ENCODE measurements around the gene AXIN1. TPM values are rescaled to one million over a fixed set of nuclear protein-coding genes. Genes with fewer than 3 reads are reported as not detected.
"Not testable (repeated sequence)": the region's sequence is repeated elsewhere in the genome, so short reads cannot be mapped to it uniquely, and the experiment has no call there.

The AXIN1 gene
- total RNA-seq, 1 donor from 2014 or later, result 23.4 TPM

DNA sequence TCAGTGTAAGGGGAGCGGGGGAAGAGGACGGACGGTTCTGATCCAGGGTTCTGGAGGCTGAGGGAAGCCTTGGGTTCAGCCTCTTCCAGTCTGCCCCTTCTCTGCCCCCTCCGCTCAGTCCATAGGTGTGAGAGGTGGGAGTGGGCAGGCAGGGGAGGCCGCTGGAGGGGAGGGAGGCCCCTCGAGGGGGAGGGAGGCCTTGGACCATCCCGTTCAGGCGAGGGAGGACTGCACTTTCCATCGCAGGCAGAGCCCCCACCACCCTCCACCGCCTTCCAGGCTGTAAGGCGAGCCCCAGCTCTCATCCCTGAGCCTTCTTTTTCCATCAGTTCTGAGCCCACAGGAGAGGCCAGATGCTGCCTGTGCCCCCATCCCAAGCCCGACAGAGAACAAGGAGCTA, 4.2 kb upstream of the AXIN1 start:
- intact Hi-C loops (cut with micrococcal nuclease), result no loop called here

DNA sequence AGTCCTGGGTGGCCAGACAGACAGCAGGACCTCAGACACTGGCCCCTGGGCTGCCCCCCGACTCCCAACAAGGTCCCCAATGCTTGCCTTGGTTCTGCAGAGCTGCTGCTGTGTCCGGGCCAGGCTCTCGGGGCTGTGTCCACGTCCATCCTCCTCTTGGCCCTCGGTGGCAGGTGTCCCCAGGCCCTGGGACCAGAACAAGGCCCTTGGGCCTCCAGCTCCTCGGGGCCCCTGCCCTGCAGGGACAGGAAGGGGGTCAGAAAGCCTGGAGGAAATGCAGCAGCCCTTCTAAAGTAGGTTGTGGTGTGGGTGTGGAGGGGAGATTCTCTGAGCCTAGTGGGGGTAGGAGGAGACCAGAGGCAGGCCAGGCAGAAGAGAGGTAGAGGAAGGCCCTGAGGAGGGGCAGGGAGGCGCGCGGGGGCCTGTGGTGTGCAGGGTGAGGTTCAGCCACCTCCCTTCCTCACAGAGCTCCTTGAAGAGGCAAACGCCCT, 2.5 kb upstream of the AXIN1 start:
- intact Hi-C loops (cut with micrococcal nuclease), result no loop called here

DNA sequence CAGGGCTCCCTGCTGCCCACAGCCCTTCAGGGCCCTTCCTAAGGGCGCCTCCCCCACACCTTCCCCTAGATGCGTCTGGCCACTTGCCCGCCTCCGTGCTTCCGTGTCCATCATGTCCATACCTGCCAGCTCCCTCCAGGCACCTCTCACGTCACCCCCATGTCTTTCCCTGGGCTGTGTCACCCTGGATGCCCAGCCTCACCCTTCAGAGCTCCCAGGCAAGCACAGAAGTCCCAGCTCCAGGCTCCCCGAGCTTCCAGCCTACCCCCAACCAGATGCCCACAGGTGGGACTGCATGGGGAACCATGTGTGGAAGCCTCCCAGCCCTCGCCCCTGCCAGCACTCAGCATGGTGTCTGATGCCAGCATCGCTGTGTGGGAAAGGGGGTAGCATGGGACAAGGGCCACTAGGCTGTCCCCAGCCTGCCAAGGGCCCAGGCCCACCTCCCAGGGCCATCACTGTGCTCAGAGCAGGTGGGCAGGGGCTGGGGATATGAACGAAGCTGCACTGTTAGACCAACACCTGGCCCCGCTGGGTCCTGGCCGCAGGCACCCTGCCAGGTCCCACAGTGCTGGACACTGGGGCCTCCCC, 1.9 kb upstream of the AXIN1 start:
- intact Hi-C loops (cut with micrococcal nuclease), result no loop called here

DNA sequence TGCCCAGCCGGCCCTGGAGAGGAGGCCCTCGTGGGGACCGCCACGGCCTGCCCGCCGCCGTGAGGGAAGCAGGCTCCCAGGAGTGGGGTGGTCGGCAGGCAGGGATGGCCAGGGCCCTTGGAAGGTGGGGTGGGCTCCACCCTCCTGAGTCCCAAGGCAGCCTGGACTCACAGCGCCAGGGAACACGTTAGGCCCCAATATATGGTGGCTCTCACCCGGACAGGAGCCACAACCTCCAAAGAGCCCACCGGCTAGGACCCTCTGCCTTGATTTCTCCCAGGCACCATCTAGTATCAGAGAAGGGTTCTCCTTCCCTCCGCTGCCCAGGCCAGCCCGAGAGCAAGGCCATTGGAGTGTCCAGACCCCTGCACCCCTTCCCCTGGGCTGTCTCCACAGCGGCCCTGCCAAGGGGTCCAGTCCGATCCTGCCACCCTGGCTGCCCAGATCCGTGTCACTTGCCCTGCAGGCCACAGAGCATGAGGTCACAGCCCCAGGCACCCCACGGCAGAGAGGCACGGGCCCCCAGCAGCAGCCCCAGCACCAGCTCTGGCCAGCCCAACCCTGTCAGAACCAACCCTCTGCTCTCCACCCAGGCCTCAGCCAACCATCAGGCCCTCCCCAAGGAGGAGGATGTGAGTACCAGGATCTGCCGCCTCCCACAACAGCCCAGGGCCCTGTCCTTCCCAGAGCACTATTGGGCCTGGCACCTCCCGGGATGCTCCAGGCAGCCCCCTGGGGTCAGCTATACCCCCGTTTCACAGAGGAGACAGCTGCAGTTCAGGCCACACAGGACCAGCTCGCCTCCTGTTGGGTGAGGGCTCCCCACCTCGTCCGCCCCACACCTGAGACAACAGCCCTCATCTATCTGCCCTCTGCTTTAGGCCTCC, 1.1 kb upstream of the AXIN1 start:
- intact Hi-C loops (cut with micrococcal nuclease), result loop anchor here (1.0 to 2.0 kb wide), 6 partner anchors 17 to 300 kb away; partner anchors contain the start of genes FAM234A, LUC7L, MRPL28 and POLR3K

DNA sequence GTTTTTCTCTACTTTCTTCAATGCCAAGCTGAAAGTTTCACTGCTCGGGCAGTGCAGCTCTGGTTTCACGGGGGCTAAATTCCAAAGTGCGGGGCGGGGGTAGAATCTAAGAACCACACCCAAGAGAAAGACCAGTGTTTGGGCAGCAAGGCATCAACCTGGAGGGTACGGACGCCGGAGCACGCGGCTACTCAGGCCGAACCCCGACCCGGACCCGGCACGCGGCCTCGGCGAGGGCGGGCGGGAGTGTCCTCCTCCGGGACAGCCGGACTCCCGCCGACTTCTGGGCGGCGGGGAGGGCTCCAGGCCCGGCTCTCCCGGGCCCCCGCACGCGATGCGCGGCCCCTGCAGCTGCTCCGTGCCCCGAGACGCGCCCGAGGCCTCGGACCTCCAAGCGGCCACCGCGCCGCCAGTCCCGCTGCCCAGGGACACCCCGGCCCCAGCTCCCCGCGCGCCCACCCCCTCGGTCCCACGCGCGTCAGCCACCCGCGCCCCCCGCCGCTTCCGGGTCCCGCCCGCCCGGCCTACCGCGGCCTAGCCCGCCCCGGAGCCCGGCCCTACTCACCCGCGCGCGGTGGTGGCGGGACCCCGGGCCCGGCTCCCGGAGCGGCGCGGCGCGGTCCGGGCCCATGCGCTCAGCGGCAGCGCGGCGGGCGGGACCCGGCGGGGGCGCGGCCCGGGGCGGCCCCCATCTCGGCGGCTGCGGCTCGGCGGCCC, 561 bp downstream of the AXIN1 start:
- intact Hi-C loops (cut with micrococcal nuclease), result loop anchor here (1.0 to 2.0 kb wide), 5 partner anchors 29 to 332 kb away; partner anchors contain the start of genes JMJD8, NPRL3 and PGAP6

DNA sequence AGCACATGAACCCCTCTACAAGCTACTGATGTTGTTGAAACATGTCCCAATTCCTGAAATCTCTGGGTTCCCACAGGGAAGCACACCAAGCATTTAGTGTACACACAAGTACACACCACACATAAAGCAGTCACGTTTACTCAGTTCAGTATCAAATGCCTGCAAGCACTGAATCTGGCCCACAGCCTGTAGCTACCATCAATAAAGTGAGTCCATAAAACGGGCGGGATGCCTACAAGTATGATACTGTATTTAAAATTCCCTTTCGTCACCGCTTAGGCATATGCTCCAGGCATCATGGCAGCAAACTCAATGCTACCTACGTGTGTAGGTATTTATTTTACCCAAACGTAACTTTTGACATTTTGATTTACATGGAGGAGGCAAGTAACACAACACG, 2.3 kb downstream of the AXIN1 start:
- intact Hi-C loops (cut with micrococcal nuclease), result no loop called here

DNA sequence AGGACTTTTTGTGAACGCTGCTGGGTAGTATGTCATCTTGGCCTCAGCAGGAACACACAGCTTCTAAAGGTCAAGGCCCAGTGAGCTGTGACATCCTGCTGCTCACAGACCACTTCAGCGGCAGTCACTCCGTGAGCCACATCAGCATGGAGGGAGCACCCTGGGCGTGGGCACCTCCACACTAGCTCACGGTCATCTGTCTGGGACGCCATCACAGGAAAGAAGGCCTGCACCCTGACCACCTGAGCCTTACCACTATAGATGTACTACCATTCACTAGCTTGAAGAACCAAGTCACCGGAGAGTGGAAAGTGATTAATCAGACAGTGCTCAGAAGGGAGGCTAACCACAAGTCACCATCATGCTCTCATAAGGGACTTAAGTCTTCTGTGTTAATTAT, 3.3 kb downstream of the AXIN1 start:
- intact Hi-C loops (cut with micrococcal nuclease), result no loop called here

DNA sequence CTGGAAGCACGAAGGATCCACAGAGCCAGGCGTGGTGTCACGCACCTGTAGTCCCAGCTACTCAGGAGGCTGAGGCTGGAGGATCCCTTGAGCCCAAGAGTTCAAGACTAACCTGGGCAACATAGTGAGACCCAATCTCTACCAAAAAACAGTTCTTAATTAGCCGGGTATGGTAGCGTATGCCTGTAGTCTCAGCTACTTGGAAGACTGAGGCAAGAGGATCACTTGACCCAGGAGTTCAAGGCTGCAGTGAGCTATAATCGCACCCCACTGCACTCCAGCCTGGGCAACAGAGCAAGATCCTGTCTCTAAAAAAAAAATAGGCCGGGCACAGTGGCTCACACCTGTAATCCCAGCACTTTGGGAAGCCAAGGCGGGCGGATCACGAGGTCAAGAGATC, 4.0 kb downstream of the AXIN1 start:
- intact Hi-C loops (cut with micrococcal nuclease), result not testable (repeated sequence)

DNA sequence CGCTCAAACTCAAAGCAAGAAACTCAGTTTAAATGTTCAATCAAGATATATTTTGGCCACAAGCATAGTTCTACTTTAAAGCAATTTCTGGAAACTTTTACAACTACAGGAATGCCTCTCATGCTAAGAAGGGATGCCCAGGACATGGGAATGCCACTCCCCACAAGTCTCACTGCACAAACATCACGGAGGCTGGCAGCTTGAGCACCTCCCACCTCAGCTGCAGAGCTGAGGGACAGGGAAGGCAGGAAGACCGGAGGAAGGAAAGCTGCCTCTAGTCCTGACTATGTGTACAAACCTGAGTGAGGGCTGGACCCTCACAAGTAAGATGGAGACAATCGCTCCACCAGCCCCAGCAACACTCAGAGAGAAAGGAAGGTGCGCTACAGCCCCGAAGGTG, 5.3 kb downstream of the AXIN1 start:
- intact Hi-C loops (cut with micrococcal nuclease), result no loop called here

DNA sequence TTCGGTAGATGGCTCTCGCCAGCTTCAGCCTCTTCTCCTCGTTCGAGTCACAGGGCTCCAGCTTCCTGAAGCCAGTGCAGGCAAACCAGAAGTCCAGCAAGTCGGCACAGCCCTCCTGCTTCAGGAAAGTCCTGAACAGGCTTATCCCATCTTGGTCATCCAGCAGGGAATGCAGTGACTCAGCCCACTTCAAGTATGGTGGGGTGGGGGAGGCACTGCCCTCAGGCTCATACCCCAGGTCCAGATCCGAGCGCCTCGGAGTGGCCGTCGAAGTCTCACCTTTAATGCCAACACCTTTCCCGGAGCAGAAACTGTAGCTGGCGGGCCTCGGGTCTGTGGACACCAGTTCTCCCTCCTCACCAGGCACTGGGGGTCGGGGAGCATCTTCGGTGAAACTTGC, 5.9 kb downstream of the AXIN1 start:
- intact Hi-C loops (cut with micrococcal nuclease), result no loop called here

DNA sequence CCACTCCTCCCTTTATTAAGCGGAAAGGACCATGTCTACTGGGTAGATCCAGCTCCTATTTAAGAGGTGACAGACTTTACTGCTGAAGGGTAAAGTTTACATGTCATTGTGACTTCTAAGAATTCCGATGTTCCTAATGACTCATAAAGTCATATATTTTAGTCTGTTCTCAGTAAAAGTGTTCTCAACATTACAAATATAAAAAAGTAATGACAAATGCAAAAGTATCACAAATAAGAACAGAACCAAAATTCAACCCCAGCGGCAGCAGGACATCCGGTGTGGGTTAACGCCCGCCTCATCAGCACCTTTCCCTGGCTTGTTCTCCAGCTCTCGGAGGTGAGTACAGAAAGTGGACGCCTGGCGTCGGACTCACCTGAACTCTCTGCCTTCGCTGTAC, 6.8 kb downstream of the AXIN1 start:
- intact Hi-C loops (cut with micrococcal nuclease), result no loop called here

DNA sequence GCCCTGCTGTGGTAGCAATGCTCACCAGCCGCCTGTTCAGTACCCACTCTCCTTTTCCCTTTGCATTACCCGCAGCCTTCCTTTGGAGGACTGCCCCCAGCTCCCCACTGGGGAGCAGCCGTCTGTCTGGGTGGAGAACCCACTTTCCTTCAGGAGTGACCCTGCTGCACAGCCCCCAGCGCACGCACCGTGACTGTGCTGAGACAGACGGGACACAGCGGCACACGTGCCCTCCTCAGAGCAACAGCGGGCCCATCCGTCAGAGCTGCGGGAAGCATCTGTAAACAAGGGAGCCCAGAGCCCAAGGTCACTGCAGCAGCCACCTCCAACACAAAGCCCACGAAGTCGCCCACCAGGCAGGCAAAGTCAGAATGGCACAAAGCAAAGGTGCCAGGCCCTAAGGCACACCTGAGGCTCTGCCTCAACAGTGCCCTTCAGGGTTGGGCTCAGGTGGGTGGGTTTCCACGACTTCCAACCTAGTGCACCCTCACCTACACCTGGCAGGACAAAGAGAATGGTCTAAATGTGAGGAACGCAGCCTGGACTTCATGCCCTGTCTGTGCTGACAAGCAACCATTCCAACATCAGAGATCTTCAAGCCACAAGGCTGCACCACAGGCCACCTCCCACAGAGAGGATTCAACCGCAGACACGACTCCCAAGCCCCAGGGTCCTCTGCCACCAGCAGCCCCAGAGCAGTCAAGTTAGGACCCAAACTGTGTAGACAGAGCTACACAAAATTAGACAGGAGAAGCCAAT, 9.9 kb downstream of the AXIN1 start:
- intact Hi-C loops (cut with micrococcal nuclease), result no loop called here

DNA sequence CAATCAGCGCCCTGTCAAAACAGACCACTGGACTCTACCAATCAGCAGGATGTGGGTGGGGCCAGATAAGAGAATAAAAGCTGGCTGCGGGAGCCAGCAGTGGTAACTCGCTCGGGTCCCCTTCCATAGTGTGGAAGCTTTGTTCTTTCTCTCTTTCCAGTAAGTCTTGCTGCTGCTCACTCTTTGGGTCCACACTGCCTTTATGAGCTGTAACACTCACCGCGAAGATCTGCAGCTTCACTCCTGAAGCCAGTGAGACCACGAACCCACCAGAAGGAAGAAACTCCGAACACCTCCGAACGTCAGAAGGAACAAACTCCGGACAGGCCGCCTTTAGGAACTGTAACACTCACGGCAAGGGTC, 10.6 kb downstream of the AXIN1 start:
- intact Hi-C loops (cut with micrococcal nuclease), result not testable (repeated sequence)

DNA sequence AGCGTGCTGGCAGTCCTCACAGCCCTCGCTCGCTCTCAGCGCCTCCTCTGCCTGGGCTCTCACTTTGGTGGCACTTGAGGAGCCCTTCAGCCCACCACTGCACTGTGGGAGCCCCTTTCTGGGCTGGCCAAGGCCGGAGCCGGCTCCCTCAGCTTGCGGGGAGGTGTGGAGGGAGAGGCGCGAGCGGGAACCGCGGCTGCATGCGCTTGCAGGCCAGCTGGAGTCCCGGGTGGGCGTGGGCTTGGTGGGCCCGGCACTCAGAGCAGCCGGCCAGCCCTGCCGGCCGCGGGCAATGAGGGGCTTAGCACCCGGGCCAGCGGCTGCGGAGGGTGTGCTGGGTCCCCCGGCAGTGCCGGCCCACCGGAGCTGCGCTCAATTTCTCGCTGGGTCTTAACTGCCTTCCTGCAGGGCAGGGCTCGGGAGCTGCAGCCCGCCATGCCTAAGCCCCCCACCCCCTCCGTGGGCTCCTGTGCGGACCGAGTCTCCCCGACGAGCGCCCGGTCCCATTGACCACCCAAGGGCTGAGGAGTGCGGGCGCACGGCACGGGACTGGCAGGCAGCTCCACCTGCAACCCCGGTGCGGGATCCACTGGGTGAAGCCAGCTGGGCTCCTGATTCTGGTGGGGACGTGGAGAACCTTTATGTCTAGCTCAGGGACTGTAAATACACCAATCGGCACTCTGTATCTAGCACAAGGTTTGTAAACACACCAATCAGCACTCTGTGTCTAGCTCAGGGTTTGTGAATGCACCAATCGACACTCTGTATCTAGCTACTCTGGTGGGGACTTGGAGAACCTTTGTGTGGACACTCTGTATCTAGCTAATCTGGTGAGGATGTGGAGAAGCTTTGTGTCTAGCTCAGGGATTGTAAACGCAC, 11.2 kb downstream of the AXIN1 start:
- intact Hi-C loops (cut with micrococcal nuclease), result not testable (repeated sequence)

DNA sequence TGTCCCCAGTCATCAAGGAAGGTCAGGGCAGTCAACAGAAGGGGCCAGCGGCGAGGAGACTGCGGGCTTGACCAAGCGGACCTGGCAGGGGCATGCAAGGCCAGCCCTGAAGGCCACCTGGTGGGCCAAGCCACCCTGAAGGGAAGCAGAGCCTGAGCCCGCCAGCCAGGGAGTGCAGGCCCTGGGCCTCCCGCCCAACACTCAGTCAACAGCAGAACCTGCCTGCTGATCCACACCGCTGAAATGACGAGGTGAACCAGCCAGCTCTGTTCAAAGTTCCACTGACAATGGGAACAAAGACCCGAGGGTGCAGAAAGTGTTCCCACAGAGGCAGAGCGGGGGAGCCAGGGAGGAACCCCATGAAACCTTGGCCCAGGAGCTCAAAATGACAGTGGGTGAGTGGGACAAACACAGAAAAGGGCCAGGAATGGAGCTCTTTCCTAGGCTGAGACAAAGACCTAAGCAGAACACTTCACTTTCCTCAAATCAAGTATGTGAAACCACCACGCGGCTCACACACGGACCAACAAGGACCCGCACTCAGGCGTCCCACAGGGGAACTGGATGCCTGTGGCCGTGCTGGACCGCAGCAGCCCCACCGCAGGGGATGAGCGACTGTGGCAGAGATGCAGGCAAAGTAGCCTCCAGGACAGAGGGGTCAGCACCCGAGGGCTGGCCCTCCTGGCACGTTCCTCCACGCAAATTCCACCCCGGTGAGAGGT, 12.0 kb downstream of the AXIN1 start:
- intact Hi-C loops (cut with micrococcal nuclease), result no loop called here

DNA sequence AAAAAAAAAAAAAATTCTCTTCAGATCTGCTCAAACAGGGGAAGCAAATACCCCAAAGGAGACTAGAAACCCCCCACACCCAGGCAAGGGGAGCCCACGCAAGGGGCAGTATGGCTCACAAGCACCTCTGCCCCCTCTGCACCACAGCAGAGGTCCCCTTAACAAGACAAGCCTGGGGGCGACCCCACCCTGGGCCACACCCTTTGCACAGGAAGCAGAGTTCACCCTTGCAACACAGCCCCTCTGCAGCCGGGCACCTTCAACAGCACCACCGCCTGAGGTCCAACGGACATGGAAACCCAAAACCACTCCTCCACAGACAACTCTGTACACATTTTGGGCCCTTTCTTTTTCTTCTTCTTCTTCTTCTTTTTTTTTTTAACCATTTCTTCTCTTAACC, 12.8 kb downstream of the AXIN1 start:
- intact Hi-C loops (cut with micrococcal nuclease), result no loop called here

DNA sequence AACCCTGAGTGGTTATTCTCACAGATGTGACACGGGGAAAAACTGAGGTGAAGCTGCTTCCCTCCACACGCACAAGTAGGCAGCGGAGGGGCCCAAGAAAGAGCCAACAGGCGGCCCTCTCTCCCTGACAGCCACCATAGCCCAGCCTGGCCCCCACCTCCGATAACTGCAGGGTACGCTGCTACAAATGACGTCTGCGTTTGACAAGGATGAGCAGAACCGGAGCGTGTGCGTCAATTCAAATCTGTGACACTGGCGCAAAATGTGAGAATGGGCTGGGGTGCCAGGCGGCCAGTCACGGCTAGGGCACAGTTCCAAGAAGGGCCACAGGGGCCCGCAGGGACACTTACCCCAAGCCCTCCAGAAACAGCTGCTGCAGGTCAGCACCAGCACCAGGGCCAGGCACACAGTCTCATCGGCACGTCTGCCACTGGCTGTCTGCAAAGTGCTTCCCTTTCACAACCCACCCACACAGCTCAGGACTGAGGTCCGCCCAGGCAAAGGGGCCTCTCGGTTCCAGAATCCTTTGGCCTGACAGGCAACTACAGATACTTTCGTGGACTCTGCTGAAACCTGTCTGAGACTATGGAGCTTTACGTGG, 14.4 kb downstream of the AXIN1 start:
- intact Hi-C loops (cut with micrococcal nuclease), result no loop called here

DNA sequence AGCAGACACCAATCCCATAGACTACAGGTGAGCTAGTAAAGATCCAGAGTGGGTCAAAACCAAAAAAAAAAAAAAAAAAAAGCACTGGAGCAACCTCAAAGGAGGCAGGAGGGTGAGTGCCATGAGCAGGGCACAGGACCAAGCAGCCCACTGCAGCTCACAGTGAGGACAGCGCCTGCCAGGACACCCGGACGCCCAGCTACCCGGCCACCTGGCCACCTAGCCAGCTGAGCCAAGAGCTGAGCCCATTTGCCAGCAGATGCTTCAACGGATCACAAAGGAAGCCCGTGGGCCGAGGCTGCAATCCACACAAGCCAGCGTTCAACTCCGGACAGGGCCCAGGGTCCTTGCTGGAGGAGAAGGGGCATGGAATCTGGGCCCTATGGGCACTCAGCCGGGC, 15.1 kb downstream of the AXIN1 start:
- intact Hi-C loops (cut with micrococcal nuclease), result no loop called here

DNA sequence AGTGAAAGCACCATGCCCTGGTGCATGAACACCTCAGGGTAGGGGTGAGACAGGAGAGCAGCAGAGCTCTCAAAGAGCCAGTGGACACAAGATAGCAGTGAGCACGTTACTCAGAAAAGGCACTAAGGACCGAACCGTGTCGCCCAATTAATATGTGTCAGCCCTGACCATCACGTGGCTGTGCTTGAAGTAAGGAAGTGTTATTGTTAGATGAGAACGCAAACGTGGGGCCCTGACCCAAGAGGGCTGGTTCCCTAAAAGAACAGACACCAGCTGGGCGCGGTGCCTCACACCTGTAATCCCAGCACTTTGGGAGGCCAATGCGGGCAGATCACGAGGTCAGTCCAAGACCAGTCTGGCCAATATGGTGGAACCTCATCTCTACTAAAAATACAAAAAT, 16.3 kb downstream of the AXIN1 start:
- intact Hi-C loops (cut with micrococcal nuclease), result no loop called here
